Measurements from ENCODE around the gene BRWD1. TPM values are rescaled to one million over a fixed set of nuclear protein-coding genes. Genes with fewer than 3 reads are reported as not detected.

Gene BRWD1
- total and polyA plus RNA-seq, 2 of the 8 experiments (the other 6 are each of a cell fraction or from before 2014, with no cell fraction given), result 9.3 to 45.2 TPM

GRCh38 chr21:39318091-39318959 is 4.9 kb upstream of the BRWD1 start (continued):
- TF ChIP-seq RAD21 (IDR thresholded peaks at IDR 0.05 in 1 of 2, conservative IDR thresholded peaks at IDR 0.05 in 1 of 2; ENCODE audit: low read depth in 2 of 2, low read length in 2 of 2) (no peak), CHD2 (IDR thresholded peaks at IDR 0.05; ENCODE audit: low read length) (no peak), CREB1 (IDR thresholded peaks at IDR 0.05) (no peak), CBX5 (IDR thresholded peaks at IDR 0.05; ENCODE audit: low read depth, low read length) (no peak), SP4 (IDR thresholded peaks at IDR 0.05; ENCODE audit: low read length) (no peak), ASH2L (IDR thresholded peaks at IDR 0.05; ENCODE audit: low read length) (no peak)

Measured in H1 (cell line).